Karpas-422 (cell line): ENCODE data around the gene PDE1C. TPM values are rescaled to one million over a fixed set of nuclear protein-coding genes. Genes with fewer than 3 reads are reported as not detected.

ENCODE experiments used
- DNase-seq: peaks from one replicate; pipeline ENCODE4 v3.0.0-alpha.2; 2015
- H2AFZ ChIP-seq: fragments of 200-600 bp; sonication (generic); 2 replicates; pipeline ENCODE4 v1.6.1; 2014; ENCODE audit warnings: antibody characterized with exemption, low read length, mixed read lengths
- H3K27ac ChIP-seq: fragments of 200-600 bp; sonication (generic); 2 replicates; pipeline ENCODE4 v1.5.1; 2014; ENCODE audit warnings: mild to moderate bottlenecking, low read length, moderate library complexity
- H3K27me3 ChIP-seq: fragments of 200-600 bp; sonication (generic); 2 replicates; pipeline ENCODE4 v1.6.1; 2014; ENCODE audit warnings: low read length, mixed read lengths
- H3K36me3 ChIP-seq: fragments of 200-600 bp; sonication (generic); 2 replicates; pipeline ENCODE4 v1.6.1; 2014; ENCODE audit warnings: low read length, mixed read lengths; ENCODE audit not compliant: insufficient read depth
- H3K4me1 ChIP-seq: fragments of 200-600 bp; sonication (generic); 2 replicates; pipeline ENCODE4 v1.6.1; 2014; ENCODE audit warnings: mild to moderate bottlenecking, low read length, mixed read lengths
- H3K4me2 ChIP-seq: fragments of 200-600 bp; sonication (generic); 2 replicates; pipeline ENCODE4 v1.6.1; 2014; ENCODE audit warnings: low read length, low read depth, mild to moderate bottlenecking; ENCODE audit not compliant: poor library complexity, severe bottlenecking
- H3K4me3 ChIP-seq: fragments of 200-600 bp; sonication (generic); 2 replicates; pipeline ENCODE4 v1.5.1; 2014; ENCODE audit warnings: mild to moderate bottlenecking, antibody characterized with exemption, low read length, mixed read lengths
- H3K79me2 ChIP-seq: fragments of 200-600 bp; sonication (generic); 2 replicates; pipeline ENCODE4 v1.6.1; 2014; ENCODE audit warnings: mild to moderate bottlenecking, low read length, mixed read lengths
- H3K9ac ChIP-seq: fragments of 200-600 bp; sonication (generic); 2 replicates; pipeline ENCODE4 v1.6.0; 2014; ENCODE audit warnings: low read length
- H3K9me2 ChIP-seq: fragments of 200-600 bp; sonication (generic), shearing (Covaris generic); replicated peaks from 2 replicates; pipeline ENCODE4 v1.6.0; 2014; ENCODE audit warnings: mild to moderate bottlenecking, low read length, moderate library complexity; ENCODE audit not compliant: insufficient read depth
- H3K9me3 ChIP-seq: fragments of 300-700, 200-600 bp; sonication (generic); 2 replicates; pipeline ENCODE4 v1.6.1; 2014; ENCODE audit warnings: low read length, mixed read lengths
- H4K20me1 ChIP-seq: fragments of 200-600 bp; sonication (generic); 2 replicates; pipeline ENCODE4 v1.6.1; 2014; ENCODE audit warnings: mild to moderate bottlenecking, antibody characterized with exemption, low read length, low read depth; ENCODE audit not compliant: insufficient read depth
- total RNA-seq: library from RNA; depleted of rRNA; stranded (reverse); fragments of >200 nt; shearing (Covaris generic); gene quantifications from 2 replicates; pipeline ENCODE4 v1.2.3, GENCODE V29; 2014; ENCODE audit warnings: low replicate concordance

Gene PDE1C
- total RNA-seq, 1 experiment from 2014 or later = not detected

GRCh38 chr7:32036557-32036956, 33.6 kb downstream of the PDE1C start:
- Histone ChIP-seq H3K9me3 (no peaks in the 10 kb centered on the region), H3K9ac (no peak overlapping the region), H3K9me2 (no peaks in the 10 kb centered on the region), H3K27ac (no peak overlapping the region), H3K4me3 (no peak overlapping the region), H3K79me2 (no peaks in the 10 kb centered on the region), H2AFZ (no peak overlapping the region), H3K4me1 (no peaks in the 10 kb centered on the region), H3K27me3 (no peaks in the 10 kb centered on the region), H4K20me1 (no peaks in the 10 kb centered on the region), H3K36me3 (no peaks in the 10 kb centered on the region), H3K4me2 (no peak overlapping the region)
- no peak for DNase-seq

- H3K36me3 ChIP-seq = no peaks in the 10 kb centered on the region
- no peaks in the 10 kb centered on the region for H3K9me3 ChIP-seq
Measured at GRCh38 chr7:32034052-32034451, 36.2 kb downstream of the PDE1C start.

GRCh38 chr7:32033006-32033405, 37.2 kb downstream of the PDE1C start:
- Histone ChIP-seq H3K9me3 (no peaks in the 10 kb centered on the region), H3K27me3 (no peaks in the 10 kb centered on the region), H3K4me2 (no peak overlapping the region), H3K79me2 (no peaks in the 10 kb centered on the region), H3K4me3 (no peak overlapping the region), H3K27ac (no peak overlapping the region), H3K9ac (no peak overlapping the region), H2AFZ (no peak overlapping the region), H3K36me3 (no peaks in the 10 kb centered on the region), H3K4me1 (no peaks in the 10 kb centered on the region), H4K20me1 (no peaks in the 10 kb centered on the region), H3K9me2 (no peaks in the 10 kb centered on the region)
- no peak for DNase-seq

More at GRCh38 chr7:32034052-32034451, 36.2 kb downstream of the PDE1C start:
- Histone ChIP-seq H3K4me2 (no peak overlapping the region), H2AFZ (no peak overlapping the region), H3K4me3 (no peak overlapping the region), H3K79me2 (no peaks in the 10 kb centered on the region), H3K9ac (no peak overlapping the region), H3K27ac (no peak overlapping the region), H4K20me1 (no peaks in the 10 kb centered on the region), H3K4me1 (no peaks in the 10 kb centered on the region), H3K27me3 (no peaks in the 10 kb centered on the region), H3K9me2 (no peaks in the 10 kb centered on the region)
- no peak for DNase-seq

DNA sequence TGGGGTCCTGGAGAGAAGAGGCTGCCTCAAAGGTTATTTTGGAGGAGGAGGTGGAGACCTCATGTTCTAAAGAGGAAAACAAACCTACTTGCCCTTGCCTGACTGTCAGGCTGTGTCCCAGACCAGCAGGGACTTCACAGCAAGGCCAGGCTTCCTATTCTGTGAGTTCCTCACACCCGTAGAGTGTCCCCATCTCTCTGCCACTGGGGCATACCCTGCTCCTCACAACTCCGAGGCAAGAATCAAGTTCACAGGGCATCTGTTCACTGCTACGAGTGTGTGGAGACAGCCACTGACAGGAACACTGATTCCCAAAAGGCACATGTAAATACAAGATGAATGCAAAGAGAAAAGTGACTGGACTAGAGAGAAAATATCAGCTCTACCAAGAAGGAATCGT, 38.0 kb downstream of the PDE1C start:
- Histone ChIP-seq H3K27ac (no peak overlapping the region), H3K79me2 (no peaks in the 10 kb centered on the region), H2AFZ (no peak overlapping the region), H3K36me3 (no peaks in the 10 kb centered on the region), H3K27me3 (no peaks in the 10 kb centered on the region), H3K4me2 (no peak overlapping the region), H3K9me2 (no peaks in the 10 kb centered on the region), H4K20me1 (no peaks in the 10 kb centered on the region), H3K4me1 (no peaks in the 10 kb centered on the region), H3K9ac (no peak overlapping the region), H3K9me3 (no peaks in the 10 kb centered on the region), H3K4me3 (no peak overlapping the region)
- DNase-seq = no peak

DNA sequence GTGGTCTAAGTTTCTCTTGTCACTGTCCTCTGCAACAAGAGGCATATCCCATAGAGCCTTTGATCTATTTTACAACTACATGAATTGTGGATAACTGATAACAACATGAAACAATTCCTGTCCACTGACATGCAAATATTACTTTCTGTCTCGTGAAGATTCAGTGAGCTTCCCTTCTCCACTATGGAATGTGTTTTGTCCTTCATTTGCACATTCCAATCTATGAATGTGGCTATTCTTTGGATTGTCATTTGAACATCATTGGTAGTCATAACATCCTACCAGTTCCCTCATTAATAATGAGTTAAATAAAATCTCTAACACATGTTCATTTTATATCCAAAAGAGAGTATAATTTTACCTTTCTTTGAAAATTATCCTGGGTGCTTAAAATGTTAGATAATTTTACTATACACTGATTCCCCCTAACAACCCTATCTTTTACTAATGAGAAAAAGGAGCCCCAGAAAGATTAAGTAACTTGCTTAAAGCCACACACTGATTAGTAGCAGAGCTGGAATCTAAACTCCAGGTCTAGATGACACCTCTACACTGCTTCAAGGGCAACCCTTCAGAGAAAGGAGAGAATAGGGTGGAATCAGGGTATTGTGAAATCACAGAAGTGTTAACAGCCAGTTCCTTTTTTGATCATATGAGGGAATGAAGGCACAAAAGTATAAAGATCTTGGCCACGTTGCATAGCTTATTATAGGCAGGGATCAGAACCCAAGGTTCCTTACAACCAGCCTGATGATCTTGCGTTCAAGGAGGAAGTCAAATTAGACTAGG, 39.1 kb downstream of the PDE1C start:
- H3K9ac ChIP-seq = no peak overlapping the region
- no peak overlapping the region for H3K27ac ChIP-seq
- no peaks in the 10 kb centered on the region for H3K4me1 ChIP-seq
- DNase-seq = no peak
- no peaks in the 10 kb centered on the region for H3K36me3 ChIP-seq
- no peaks in the 10 kb centered on the region for H4K20me1 ChIP-seq
- H3K9me3 ChIP-seq = no peaks in the 10 kb centered on the region
- H3K79me2 ChIP-seq = no peaks in the 10 kb centered on the region
- H3K9me2 ChIP-seq = no peaks in the 10 kb centered on the region
- H3K4me2 ChIP-seq = no peak overlapping the region
- H3K4me3 ChIP-seq = no peak overlapping the region
- H2AFZ ChIP-seq = no peak overlapping the region
- no peaks in the 10 kb centered on the region for H3K27me3 ChIP-seq

DNA sequence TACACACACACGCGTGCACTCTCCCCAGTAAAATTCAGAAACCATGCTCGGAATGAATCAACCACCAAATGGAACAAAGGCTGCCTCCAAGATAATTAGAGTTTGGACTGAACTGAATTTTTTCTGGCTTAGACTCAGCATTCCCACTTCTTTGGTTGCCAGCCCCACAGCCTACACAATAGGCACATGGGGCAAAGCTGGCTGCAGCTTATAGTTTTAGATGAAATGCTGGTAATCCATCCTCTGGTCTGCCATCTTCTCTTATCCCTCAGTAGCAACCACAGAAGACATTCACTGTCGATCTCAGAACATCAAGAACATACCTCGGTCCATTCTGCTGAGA, 44.2 kb downstream of the PDE1C start:
- H3K79me2 ChIP-seq = no peaks in the 10 kb centered on the region
- H4K20me1 ChIP-seq = no peaks in the 10 kb centered on the region
- no peaks in the 10 kb centered on the region for H3K9me2 ChIP-seq
- no peak overlapping the region for H3K9ac ChIP-seq
- no peak overlapping the region for H2AFZ ChIP-seq
- no peak overlapping the region for H3K27ac ChIP-seq
- no peak overlapping the region for H3K4me2 ChIP-seq
- H3K9me3 ChIP-seq = no peaks in the 10 kb centered on the region
- DNase-seq = no peak
- no peaks in the 10 kb centered on the region for H3K27me3 ChIP-seq
- no peaks in the 10 kb centered on the region for H3K36me3 ChIP-seq
- no peaks in the 10 kb centered on the region for H3K4me1 ChIP-seq
- no peak overlapping the region for H3K4me3 ChIP-seq

GRCh38 chr7:32025381-32026082, 44.7 kb downstream of the PDE1C start:
- no peak overlapping the region for H3K4me3 ChIP-seq
- H3K79me2 ChIP-seq = no peaks in the 10 kb centered on the region
- H3K9me2 ChIP-seq = no peaks in the 10 kb centered on the region

DNA sequence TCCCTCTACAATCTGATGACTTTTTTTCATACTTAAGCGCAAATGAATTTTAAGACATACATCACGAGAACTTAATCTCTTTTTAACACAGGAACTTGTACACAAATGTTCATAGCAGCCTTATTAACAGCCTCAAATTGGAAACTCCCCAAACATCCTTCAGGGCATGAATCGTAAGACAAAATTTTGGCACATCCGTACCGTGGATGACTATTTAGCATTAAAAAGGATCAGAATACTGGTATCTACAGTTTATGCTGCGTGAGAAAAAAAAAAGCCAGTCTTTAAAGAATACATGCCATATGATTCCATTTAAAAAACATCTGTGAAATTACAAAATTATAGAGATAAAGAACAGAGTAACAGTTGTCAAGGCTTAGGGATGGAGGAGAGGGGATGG, 46.8 kb downstream of the PDE1C start:
- H3K9me2 ChIP-seq = no peaks in the 10 kb centered on the region
- H4K20me1 ChIP-seq = no peaks in the 10 kb centered on the region
- no peak overlapping the region for H3K4me3 ChIP-seq
- no peak overlapping the region for H2AFZ ChIP-seq
- no peaks in the 10 kb centered on the region for H3K79me2 ChIP-seq
- H3K27me3 ChIP-seq = no peaks in the 10 kb centered on the region
- H3K36me3 ChIP-seq = no peaks in the 10 kb centered on the region
- no peaks in the 10 kb centered on the region for H3K9me3 ChIP-seq
- H3K27ac ChIP-seq = no peak overlapping the region
- no peak overlapping the region for H3K9ac ChIP-seq
- H3K4me2 ChIP-seq = no peak overlapping the region
- H3K4me1 ChIP-seq = no peaks in the 10 kb centered on the region
- DNase-seq = no peak

More at GRCh38 chr7:32025381-32026082, 44.7 kb downstream of the PDE1C start:
- no peak overlapping the region for H3K27ac ChIP-seq
- H2AFZ ChIP-seq = no peak overlapping the region
- no peaks in the 10 kb centered on the region for H3K27me3 ChIP-seq
- no peak overlapping the region for H3K4me2 ChIP-seq
- no peaks in the 10 kb centered on the region for H4K20me1 ChIP-seq
- no peak for DNase-seq
- H3K9ac ChIP-seq = no peak overlapping the region
- no peaks in the 10 kb centered on the region for H3K4me1 ChIP-seq
- H3K9me3 ChIP-seq = no peaks in the 10 kb centered on the region
- H3K36me3 ChIP-seq = no peaks in the 10 kb centered on the region
